ENCODE results near the gene TTYH3.
A peak's percentile ranks its signal among the peaks of the same experiment; 100 is the strongest.

The TTYH3 gene, protein sequence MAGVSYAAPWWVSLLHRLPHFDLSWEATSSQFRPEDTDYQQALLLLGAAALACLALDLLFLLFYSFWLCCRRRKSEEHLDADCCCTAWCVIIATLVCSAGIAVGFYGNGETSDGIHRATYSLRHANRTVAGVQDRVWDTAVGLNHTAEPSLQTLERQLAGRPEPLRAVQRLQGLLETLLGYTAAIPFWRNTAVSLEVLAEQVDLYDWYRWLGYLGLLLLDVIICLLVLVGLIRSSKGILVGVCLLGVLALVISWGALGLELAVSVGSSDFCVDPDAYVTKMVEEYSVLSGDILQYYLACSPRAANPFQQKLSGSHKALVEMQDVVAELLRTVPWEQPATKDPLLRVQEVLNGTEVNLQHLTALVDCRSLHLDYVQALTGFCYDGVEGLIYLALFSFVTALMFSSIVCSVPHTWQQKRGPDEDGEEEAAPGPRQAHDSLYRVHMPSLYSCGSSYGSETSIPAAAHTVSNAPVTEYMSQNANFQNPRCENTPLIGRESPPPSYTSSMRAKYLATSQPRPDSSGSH

GRCh38 chr7:2631946-2632732 is at the start of gene TTYH3:
TTYH3 (plus strand) TSS chr7:2631986; CDS start chr7:2632156, 170 bp downstream.
- no peak for DNase-seq (ENCODE audit: extremely low read depth, insufficient read length)
- TF ChIP-seq, protein P1, sequence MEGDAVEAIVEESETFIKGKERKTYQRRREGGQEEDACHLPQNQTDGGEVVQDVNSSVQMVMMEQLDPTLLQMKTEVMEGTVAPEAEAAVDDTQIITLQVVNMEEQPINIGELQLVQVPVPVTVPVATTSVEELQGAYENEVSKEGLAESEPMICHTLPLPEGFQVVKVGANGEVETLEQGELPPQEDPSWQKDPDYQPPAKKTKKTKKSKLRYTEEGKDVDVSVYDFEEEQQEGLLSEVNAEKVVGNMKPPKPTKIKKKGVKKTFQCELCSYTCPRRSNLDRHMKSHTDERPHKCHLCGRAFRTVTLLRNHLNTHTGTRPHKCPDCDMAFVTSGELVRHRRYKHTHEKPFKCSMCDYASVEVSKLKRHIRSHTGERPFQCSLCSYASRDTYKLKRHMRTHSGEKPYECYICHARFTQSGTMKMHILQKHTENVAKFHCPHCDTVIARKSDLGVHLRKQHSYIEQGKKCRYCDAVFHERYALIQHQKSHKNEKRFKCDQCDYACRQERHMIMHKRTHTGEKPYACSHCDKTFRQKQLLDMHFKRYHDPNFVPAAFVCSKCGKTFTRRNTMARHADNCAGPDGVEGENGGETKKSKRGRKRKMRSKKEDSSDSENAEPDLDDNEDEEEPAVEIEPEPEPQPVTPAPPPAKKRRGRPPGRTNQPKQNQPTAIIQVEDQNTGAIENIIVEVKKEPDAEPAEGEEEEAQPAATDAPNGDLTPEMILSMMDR (IDR thresholded peaks at IDR 0.05; ENCODE audit: insufficient read depth, low read length, poor library complexity, severe bottlenecking): no peak
- H3K27me3 ChIP-seq (replicated peaks; ENCODE audit: control insufficient read depth, insufficient read depth, low read length): no peaks in the 10 kb centered on the region

GRCh38 chr7:2582006-2582735 is 49.6 kb upstream of the TTYH3 start:
- H3K27me3 ChIP-seq (replicated peaks; ENCODE audit: control insufficient read depth, insufficient read depth, low read length): no peaks in the 10 kb centered on the region
- H3K36me3 ChIP-seq (ENCODE audit: control insufficient read depth, insufficient read depth, low read length): peaks cover 1% of the 10 kb centered on the region

More at GRCh38 chr7:2631946-2632732, at the start of gene TTYH3:
- Histone ChIP-seq H3K36me3 (ENCODE audit: control insufficient read depth, insufficient read depth, low read length) (no peaks in the 10 kb centered on the region), H3K4me3 (replicated peaks; ENCODE audit: low read depth, low read length) (peak within 1 kb of the TSS; percentile 93)

DNA sequence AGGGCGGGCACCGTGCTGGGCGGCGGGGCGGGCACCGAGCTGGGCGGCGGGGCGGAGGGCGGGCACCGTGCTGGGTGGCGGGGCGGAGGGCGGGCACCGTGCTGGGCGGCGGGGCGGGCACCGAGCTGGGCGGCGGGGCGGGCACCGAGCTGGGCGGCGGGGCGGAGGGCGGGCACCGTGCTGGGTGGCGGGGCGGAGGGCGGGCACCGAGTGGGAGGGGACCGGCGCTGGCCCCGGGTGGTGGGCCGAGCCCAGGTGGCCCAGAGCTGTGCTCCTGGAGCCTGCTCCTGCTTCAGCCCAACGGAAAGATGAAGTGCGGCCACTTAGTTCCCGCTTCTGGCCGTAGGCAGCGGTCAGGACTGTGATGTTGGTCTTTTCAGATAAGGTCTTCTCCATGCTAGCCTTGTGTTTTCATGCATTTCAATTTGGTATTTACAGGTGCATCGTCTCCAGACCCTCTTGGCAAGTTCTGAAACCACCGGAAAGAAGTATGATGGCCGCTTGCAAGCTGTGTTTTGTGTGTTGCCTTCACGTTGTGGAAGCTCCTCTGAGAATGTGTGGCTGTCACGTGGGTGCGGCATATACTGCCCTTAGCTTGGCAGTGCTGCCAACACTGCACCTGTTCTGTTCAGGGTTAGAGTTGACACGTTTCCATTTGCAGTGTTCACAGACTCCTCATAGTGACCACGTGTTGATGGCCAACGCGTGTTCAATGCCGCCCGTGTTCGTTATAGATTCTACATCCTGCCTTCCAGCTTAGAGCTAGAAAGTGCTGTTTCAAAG is 47.8 kb upstream of the TTYH3 start:
- no peak for DNase-seq (ENCODE audit: extremely low read depth, insufficient read length)
- Histone ChIP-seq H3K4me3 (replicated peaks; ENCODE audit: low read depth, low read length) (no peak overlapping the region), H3K27me3 (replicated peaks; ENCODE audit: control insufficient read depth, insufficient read depth, low read length) (no peaks in the 10 kb centered on the region), H3K36me3 (ENCODE audit: control insufficient read depth, insufficient read depth, low read length) (peaks cover 1% of the 10 kb centered on the region)
- TF ChIP-seq, protein P1 (IDR thresholded peaks at IDR 0.05; ENCODE audit: insufficient read depth, low read length, poor library complexity, severe bottlenecking): no peak

More at GRCh38 chr7:2582006-2582735, 49.6 kb upstream of the TTYH3 start:
- TF ChIP-seq, protein P1 (IDR thresholded peaks at IDR 0.05; ENCODE audit: insufficient read depth, low read length, poor library complexity, severe bottlenecking): no peak
- no peak for DNase-seq (ENCODE audit: extremely low read depth, insufficient read length)
- H3K4me3 ChIP-seq (replicated peaks; ENCODE audit: low read depth, low read length): no peak overlapping the region

DNA sequence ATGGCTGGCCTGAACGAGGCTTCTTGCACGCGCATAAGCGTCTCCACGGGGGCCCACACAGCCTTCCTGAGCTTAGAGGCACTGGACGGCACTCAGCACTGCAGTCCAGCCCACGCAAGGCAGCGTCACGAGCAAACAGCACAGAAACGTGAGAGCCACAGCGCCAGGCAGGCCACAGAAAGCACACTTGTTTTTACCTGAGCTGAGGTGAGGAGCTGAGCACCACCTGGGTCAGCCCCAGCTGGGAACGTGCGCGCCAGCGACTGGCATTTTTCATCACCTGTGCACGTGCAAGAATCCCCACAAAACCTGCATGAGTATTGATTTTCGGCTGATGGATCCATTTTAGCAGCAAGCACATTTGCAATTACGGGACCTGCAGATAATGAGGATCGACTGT is 46.3 kb upstream of the TTYH3 start:
- TF ChIP-seq, protein P1 (IDR thresholded peaks at IDR 0.05; ENCODE audit: insufficient read depth, low read length, poor library complexity, severe bottlenecking): no peak
- no peak for DNase-seq (ENCODE audit: extremely low read depth, insufficient read length)
- H3K36me3 ChIP-seq (ENCODE audit: control insufficient read depth, insufficient read depth, low read length): peaks cover 1% of the 10 kb centered on the region
- no peak overlapping the region for H3K4me3 ChIP-seq (replicated peaks; ENCODE audit: low read depth, low read length)
- H3K27me3 ChIP-seq (replicated peaks; ENCODE audit: control insufficient read depth, insufficient read depth, low read length): no peaks in the 10 kb centered on the region

All from GM06990 (cell line).